Measurements from ENCODE around the gene COX19.
"Not testable (repeated sequence)": the region's sequence is repeated elsewhere in the genome, so short reads cannot be mapped to it uniquely, and the experiment has no call there.

Gene COX19

DNA sequence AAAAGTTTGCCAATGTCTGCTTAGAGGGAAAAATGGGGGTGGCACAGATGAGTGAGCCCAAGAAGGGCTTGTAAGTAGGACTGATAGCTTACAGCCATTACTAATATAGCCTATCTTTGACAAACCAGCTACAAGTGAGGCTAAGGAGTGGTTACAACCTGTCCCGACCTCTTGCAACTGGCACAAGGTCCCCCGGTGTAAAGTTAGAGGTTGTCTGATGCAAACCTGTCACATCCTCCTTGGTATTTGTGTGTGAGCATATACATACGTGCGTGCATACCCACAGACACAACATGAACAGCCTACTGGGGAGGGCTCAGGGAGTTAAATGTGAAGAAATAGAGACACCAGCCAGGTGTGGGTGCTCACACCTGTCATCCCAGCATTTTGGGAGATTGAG, 35.5 kb downstream of the COX19 start:
- DNase-seq = no peak

GRCh38 chr7:938546-939185, 36.7 kb downstream of the COX19 start:
- DNase-seq = no peak

DNA sequence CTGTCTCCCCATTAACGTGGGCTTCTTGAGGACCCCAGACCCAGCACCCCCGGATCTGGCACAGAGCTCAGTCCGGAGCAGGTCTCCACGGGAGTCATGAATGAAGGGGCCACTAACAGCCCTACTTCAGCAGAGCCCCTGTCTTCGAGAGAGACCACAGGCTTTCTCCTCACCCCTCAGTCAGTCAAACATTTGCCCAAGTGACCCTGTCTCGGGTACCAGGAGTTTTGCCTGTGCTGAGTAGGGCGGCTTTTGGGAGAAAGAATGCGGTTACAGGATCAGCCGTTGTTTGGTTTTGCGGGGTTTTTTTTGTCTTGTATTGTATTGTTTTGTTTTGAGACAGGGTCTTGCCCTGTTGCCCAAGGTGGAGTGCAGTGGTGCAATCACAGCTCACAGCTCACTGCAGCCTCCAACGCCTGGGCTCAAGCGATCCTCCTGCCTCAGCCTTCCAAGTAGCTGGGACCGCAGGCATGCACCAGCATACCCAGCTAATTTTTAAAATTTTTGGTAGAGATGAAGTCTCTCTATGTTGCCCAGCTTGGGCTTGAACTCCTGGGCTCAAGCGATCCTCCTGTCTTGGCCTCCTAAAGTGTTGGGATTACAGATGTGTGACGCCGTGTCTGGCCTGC, 37.4 kb downstream of the COX19 start:
- DNase-seq = no peak

DNA sequence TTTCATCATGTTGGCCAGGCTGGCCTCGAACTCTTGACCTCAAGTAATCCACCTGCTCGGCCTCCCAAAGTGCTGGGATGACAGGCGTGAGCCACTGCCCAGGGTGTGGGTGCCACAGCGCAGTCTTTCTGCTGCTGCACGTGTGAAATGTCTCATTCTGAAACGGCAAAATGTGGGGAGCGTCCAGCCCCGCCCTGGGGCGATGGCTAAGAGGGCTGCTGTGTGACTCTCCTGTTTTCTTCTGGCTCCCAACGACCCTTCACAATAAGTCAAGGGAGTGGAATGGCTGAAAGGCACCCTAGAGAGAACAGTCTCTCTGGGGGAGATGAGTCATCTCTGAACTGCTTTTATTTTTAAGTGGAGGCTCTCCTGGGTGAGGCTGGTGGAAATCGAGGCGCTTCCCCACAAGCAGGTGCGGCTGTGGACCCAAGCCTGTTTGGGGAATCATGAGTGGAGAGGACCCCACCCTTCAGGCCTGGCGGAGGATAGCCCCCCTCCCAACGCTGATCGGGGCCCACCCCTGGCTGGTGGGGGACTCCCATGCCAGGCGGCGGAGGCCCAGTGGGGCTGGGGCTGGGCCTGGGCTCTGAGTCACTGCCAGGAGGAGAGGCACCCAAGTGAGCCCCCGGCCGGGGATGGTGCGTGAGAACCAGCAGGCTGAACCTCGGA, 38.8 kb downstream of the COX19 start:
- no peak for DNase-seq

- no peak for DNase-seq
These were observed 39.4 kb downstream of the COX19 start for GRCh38 chr7:935874-936385.

- DNase-seq = no peak
These were observed 40.0 kb downstream of the COX19 start for GRCh38 chr7:935164-935873.

DNA sequence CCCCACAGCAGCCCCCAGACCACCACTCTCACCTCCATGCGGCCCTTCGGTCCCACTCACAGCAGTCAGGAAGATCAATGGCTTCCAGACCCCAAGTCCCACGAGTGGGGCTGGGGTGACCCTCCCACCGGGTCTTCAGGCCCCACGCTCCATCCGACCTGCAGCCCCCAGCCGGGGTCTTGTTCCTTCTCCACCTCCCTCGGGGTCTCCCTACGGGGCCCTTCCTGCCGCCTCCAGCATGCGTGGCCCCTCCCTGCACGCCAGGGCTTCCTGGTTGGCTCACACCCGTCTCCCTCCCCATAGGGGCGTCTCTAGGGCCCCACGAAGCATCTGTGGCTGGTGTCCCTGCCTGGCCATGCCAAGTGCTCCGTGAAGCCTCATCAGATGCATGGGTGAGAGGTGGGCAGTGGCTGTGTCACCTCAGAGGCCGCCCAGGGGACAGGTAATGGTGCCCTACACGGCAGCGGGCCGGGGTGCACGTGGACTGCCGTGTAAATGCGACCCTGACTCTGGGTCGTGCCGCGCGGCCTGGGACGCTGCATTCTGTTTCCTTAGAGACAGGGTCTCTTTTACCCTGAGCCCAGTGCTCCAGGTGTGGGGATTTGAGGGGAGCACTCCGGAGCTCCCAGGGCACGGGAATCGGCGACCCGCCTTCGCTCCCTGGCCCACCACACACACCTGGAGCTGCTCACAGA, 40.7 kb downstream of the COX19 start:
- no peak for DNase-seq

DNA sequence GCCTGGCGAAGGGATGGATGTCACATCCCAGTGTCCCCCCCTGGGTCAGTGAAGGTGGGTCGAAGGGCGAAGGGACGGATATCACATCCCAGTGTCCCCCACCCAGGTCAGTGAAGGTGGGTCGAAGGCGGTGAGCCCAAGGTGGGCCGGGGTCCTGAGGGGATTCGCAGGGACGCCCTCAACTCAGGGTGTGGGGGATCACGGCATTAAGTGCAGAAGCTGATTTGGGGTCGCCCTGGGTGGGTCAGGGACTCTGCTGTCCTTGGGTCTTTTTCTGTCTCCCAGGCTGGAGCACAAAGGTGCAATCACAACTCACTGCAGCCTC, 42.7 kb downstream of the COX19 start:
- DNase-seq = no peak

- no peak for DNase-seq
These were observed 43.3 kb downstream of the COX19 start for GRCh38 chr7:931871-932650.

GRCh38 chr7:930975-931758, 44.2 kb downstream of the COX19 start:
- no peak for DNase-seq

GRCh38 chr7:929311-929711, 46.0 kb downstream of the COX19 start:
- DNase-seq = no peak

DNA sequence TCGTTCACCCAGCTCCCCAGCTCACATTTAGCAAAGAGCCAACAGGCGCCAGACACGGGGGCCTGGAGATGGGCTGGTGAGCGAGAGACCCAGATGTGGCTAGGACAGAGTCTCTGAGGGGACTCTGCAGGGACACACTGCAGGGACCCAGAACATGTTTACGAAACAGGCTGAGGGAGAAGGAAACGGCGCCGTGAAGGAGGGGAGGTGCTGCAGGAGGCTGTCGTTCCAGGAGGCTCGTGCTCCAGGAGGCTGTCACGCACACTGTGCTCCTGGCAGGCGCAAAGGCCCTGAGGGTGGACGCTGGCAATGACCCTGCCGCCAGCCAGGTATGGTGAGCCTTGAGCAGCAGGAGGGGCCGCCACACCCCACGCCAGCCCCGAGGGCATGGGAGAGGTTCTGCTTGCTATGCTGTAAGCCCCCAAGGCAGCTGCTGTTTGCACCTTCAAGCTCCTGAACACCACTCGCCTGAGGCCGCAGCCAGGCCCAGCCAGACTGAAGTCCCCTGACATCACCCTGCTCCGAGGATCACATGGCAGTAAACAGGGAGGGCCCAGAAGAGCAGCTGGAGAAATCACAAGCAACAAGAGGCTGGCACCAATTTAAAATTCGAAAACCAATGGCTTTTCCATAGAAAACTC, 48.2 kb downstream of the COX19 start:
- no peak for DNase-seq

DNA sequence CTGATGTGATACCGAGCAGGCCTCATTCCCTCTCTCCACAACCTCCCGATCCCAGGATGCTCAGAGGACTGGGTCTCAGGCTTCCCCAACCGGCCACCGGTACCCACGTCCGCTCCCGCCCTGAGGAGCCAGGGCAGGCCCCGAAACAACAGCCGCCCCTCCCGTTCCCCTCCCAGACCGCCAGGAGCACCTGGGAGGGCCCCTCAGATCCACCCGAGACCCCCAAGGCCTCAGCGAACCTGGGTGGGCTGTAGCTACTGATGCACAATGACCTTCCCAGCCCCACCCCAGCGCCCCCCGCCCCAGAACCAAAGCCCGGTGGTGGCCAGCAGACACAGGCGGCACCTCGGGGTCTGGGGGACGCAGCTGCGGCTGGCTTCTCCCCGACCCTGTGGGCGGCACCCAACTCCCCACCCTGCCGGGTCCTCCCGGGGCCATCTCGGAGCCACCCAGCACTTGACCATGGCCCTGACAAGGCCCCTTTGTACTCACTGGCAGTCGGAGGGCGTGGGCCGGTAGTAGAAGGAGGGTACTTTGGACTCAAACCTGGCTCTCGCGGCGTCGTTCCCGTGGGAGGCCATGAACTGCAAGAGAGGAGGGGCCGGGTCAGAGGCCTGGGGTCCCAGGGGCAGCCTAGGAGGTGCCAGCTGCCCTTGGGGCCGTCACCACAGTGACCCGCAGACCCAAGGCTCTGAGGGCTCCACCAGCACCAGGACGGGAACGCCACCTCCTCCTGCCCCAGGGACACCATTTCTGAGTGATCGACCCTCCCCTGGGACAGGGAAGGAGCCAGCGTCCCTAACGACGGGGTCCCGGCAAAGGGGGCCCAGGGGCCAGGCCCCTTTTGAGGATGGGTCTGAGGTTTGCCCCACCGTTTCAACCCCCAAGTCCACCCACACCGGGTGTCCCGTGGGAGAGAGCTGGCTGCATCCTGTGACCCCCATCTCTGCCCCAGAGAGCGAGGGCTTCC, 49.0 kb downstream of the COX19 start:
- no peak for DNase-seq

DNA sequence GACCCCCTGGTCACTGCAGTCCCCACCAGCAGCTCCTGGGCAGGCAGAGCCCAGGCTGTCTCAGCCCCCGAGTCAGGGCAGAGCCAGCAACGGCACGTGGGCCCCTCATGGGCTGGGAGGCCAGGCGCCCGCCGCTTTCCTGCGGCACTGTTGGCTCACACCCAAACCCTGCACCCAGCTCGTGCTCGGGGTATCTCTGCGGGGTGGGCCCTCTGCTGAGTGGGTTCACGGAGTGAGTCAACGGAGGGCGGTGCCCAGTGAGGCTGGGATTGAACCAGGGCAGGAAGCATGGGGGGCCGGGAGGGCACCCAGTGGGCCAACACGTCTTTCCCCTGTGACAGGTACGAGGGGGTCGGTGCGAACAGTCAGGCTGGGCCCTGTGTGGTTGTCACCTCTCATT, 49.7 kb downstream of the COX19 start:
- no peak for DNase-seq

GRCh38 chr7:924541-925231, 50.7 kb downstream of the COX19 start:
- DNase-seq = no peak

GRCh38 chr7:924042-924441, 51.3 kb downstream of the COX19 start:
- DNase-seq = not testable (repeated sequence)

DNA sequence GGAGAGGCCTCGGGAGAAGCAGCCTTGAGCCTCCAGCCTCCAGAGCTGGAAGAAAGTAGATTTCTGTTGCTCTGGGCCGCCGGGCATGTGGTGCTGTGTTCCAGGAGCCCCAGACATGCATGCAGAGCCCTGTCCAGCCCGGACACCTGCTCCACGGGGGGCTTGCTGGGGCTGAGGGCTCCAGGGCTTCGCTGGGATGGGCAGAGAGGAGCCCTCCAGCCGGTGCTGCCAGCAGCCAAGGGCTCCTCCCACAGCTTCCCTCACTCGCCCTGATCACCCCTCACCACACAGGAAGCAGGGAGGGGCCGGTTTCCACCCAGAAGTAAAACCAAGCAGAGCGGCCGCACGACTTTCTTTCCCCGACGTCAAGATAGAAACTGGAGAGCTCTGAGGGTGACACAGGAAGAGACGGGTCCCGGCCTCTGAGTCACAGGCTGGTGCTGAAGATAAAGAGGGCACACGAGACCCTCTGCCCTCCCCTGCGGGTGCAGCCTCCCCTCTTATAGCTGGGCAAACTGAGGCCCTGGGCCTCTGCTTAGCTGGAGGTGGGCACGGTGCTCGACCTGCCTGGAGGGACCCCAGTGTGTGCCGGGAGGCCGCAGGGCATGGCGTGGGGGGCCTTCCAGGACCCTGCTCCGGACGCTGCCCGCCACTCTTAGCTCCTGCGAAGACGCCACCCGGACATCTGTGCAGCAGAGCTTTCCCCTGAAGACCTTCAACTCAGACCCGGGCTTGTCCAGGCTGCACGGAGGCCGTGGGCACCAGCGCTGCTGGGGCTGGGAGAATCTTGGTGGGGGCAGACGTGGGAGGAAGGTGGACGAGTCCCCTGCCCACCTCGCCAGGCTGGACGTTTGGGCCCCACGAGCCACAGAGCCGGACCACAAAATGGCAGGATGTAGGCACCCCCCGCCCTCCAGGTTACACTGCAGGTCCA, 52.0 kb downstream of the COX19 start:
- DNase-seq = no peak
